ENCODE data around the gene FHL3. TPM values are rescaled to one million over a fixed set of nuclear protein-coding genes. Genes with fewer than 3 reads are reported as not detected.

FHL3 gene
- total and polyA plus RNA-seq, 2 of the 4 experiments (the other 2 are of a cell fraction) = 11.5 to 27.1 TPM

DNA sequence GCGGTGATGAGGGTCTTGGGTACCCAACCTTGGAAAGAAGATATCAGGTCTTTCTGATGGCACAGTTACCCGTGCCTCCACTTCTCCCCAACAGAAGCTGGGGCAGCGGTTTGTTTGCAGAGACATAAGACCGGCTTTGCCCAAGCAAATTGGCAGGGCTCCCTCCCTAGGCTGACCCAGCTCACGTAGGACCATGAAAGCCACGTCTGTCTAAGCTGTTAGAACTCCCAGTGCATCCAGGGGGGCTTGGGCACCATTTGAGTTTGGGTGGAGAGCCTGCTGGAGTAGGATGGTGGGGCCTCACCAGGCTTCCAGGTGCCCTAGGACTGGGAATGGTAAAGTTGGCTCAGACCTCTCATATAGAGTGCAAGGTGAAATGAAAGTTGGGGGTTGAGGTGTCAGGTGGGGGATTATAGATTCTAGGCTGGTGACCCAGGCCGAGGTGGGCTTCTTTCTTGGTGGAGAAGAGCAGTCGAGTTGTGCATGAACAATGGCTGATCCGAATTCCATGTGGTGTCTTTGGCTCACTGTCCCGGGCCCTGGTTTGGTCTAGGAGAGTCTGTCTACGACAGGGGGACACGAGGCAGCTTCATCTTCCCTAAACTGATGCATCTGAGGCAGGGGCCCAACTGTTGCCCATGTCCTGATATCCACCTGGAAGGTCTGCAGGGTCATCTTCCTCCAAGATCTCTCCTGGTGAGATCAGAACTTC is 37.9 kb upstream of the FHL3 start:
- no peaks in the 10 kb centered on the region for H3K36me3 ChIP-seq (ENCODE audit: control insufficient read depth, insufficient read depth, low read length)
- dilution Hi-C loops (cut with HindIII; ENCODE audit: low sequenced_read_pairs, unreplicated experiment) (no loop called here), in situ Hi-C loops (cut with MboI; ENCODE audit: low sequenced_read_pairs) (no loop called here), intact Hi-C loops (cut with micrococcal nuclease) (no loop called here)
- ATAC-seq (ENCODE audit: low read depth) (no peak), DNase-seq (no peak)
- no peak overlapping the region for H3K4me3 ChIP-seq (ENCODE audit: insufficient read depth, low read depth, low read length)
- H3K9ac ChIP-seq (ENCODE audit: low read depth, low read length) = no peak overlapping the region
- no peak for TF ChIP-seq POLR2A (IDR thresholded peaks at IDR 0.05; ENCODE audit: low read depth, low read length)
- no peak for TF ChIP-seq FOS (IDR thresholded peaks at IDR 0.05; ENCODE audit: low read depth, low read length)
- TF ChIP-seq RFX5 (IDR thresholded peaks at IDR 0.05; ENCODE audit: low read depth, low read length) = no peak
- no peak for TF ChIP-seq BHLHE40 (IDR thresholded peaks at IDR 0.05; ENCODE audit: low read depth, low read length)
- TF ChIP-seq MXI1 (IDR thresholded peaks at IDR 0.05; ENCODE audit: borderline replicate concordance, low read depth, low read length) = no peak
- TF ChIP-seq MAZ (IDR thresholded peaks at IDR 0.05; ENCODE audit: borderline replicate concordance, low read depth, low read length) = no peak
- TF ChIP-seq, protein P1, sequence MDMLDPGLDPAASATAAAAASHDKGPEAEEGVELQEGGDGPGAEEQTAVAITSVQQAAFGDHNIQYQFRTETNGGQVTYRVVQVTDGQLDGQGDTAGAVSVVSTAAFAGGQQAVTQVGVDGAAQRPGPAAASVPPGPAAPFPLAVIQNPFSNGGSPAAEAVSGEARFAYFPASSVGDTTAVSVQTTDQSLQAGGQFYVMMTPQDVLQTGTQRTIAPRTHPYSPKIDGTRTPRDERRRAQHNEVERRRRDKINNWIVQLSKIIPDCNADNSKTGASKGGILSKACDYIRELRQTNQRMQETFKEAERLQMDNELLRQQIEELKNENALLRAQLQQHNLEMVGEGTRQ (IDR thresholded peaks at IDR 0.05; ENCODE audit: low read depth, low read length) = no peak
- no TSS peak for BruUV-seq (replicated peaks)
- no peaks in the 10 kb centered on the region for H3K9me1 ChIP-seq (ENCODE audit: insufficient read depth, low read length)
- H2AFZ ChIP-seq (replicated peaks; ENCODE audit: low read length, poor library complexity) = no peak overlapping the region
- H4K8ac ChIP-seq (ENCODE audit: low read depth in 2 of 2, low read length in 2 of 2) = no peak overlapping the region
- H4K5ac ChIP-seq (ENCODE audit: low read depth, low read length) = no peak overlapping the region
- no peak overlapping the region for H2AK9ac ChIP-seq (replicated peaks; ENCODE audit: low read depth, low read length, poor library complexity)
- 0 out of 2 replicates have a peak, but pooled peaks cover 2% of the 10 kb centered on the region for H3K9me3 ChIP-seq (ENCODE audit: control insufficient read depth, insufficient read depth, low read length)
- no peak overlapping the region for H2AK5ac ChIP-seq (ENCODE audit: low read depth, low read length)
- H3K18ac ChIP-seq (ENCODE audit: low read depth, low read length) = no peak overlapping the region
- WGBS, 2 experiments (ENCODE audit: extremely low coverage in 2 of 2, insufficient read length in 1 of 2) = 68% methylated on average over 3 of the region's 12 CpGs; no CpG with 5 or more reads in 1 of the 2 experiments
- no peaks in the 10 kb centered on the region for H3K79me1 ChIP-seq (ENCODE audit: low read depth in 1 of 2, low read length in 2 of 2)
- H2BK120ac ChIP-seq (ENCODE audit: low read depth, low read length) = no peak overlapping the region
- no peak overlapping the region for H3K56ac ChIP-seq (ENCODE audit: extremely low read depth, insufficient read depth, low read length)
- H3K4me2 ChIP-seq (ENCODE audit: low read depth, low read length) = no peak overlapping the region
- no peak overlapping the region for H3K14ac ChIP-seq (replicated peaks; ENCODE audit: low read depth, low read length)
- ChIA-PET POLR2A (ENCODE audit: unreplicated experiment) (no interaction called here), CTCF (no interaction called here)
- no peak overlapping the region for H3K23ac ChIP-seq (ENCODE audit: low read depth, low read length)
- H3K4me1 ChIP-seq (ENCODE audit: control insufficient read depth, insufficient read depth, low read length) = no peaks in the 10 kb centered on the region
- H4K20me1 ChIP-seq (ENCODE audit: insufficient read depth, low read length) = no peaks in the 10 kb centered on the region
- no peak overlapping the region for H4K91ac ChIP-seq (ENCODE audit: insufficient read depth, low read depth, low read length)
- H2BK15ac ChIP-seq (ENCODE audit: low read depth, low read length) = no peak overlapping the region
- no peak overlapping the region for H3K4ac ChIP-seq (ENCODE audit: low read depth, low read length)
- H3K27ac ChIP-seq (ENCODE audit: insufficient read depth, low read length) = no peak overlapping the region
- H2BK5ac ChIP-seq (ENCODE audit: low read depth, low read length, poor library complexity, severe bottlenecking) = no peak overlapping the region
- H2BK20ac ChIP-seq (ENCODE audit: low read depth, low read length) = no peak overlapping the region
- H3K27me3 ChIP-seq (ENCODE audit: control insufficient read depth, insufficient read depth, low read length) = peaks cover 72% of the 10 kb centered on the region

All from IMR-90 (cell line).